Stimulated activated CD4-positive, alpha-beta T cell treated with anti-CD3 and anti-CD28 coated beads, Interleukin-4, amount 100 ng/mL, for 24 hours (primary cell): Measurements from ENCODE around the gene GTF3C5.

Experiments
- DNase-seq: peaks from one replicate; pipeline ENCODE4 v3.0.0-alpha.2; 2020

The GTF3C5 gene

GRCh38 chr9:133031496-133031911 is 707 bp downstream of the GTF3C5 start:
- peak; percentile 18 for DNase-seq

- no peak for DNase-seq
These were observed 1.4 kb downstream of the GTF3C5 start for GRCh38 chr9:133032171-133032570.

- no peak for DNase-seq
These were observed 4.9 kb downstream of the GTF3C5 start for GRCh38 chr9:133035669-133036068.

GRCh38 chr9:133037775-133038515 is 7.1 kb downstream of the GTF3C5 start:
- no peak for DNase-seq

GRCh38 chr9:133040892-133041479 is 10.2 kb downstream of the GTF3C5 start:
- peak; percentile 53 for DNase-seq

GRCh38 chr9:133041958-133042357 is 11.2 kb downstream of the GTF3C5 start:
- DNase-seq, result no peak

GRCh38 chr9:133042676-133043075 is 11.9 kb downstream of the GTF3C5 start:
- DNase-seq, result no peak

- DNase-seq, result no peak
These were observed 12.7 kb downstream of the GTF3C5 start for GRCh38 chr9:133043449-133044035.

- no peak for DNase-seq
These were observed 13.3 kb downstream of the GTF3C5 start for GRCh38 chr9:133044125-133044524.

- no peak for DNase-seq
These were observed 13.9 kb downstream of the GTF3C5 start for GRCh38 chr9:133044661-133045060.

GRCh38 chr9:133045132-133045531 is 14.3 kb downstream of the GTF3C5 start:
- DNase-seq, result no peak

GRCh38 chr9:133046196-133046899 is 15.6 kb downstream of the GTF3C5 start:
- no peak for DNase-seq

GRCh38 chr9:133046900-133047295 is 16.1 kb downstream of the GTF3C5 start:
- DNase-seq, result no peak

GRCh38 chr9:133048595-133048994 is 17.8 kb downstream of the GTF3C5 start:
- no peak for DNase-seq

- DNase-seq, result no peak
These were observed 18.2 kb downstream of the GTF3C5 start for GRCh38 chr9:133049043-133049442.

- no peak for DNase-seq
These were observed 19.3 kb downstream of the GTF3C5 start for GRCh38 chr9:133050142-133050541.

- DNase-seq, result no peak
These were observed 20.0 kb downstream of the GTF3C5 start for GRCh38 chr9:133050781-133051180.

GRCh38 chr9:133051281-133051900 is 20.6 kb downstream of the GTF3C5 start:
- no peak for DNase-seq

- DNase-seq, result no peak
These were observed 21.3 kb downstream of the GTF3C5 start for GRCh38 chr9:133051966-133052539.

GRCh38 chr9:133054194-133054890 is 23.5 kb downstream of the GTF3C5 start:
- no peak for DNase-seq

- no peak for DNase-seq
These were observed 24.2 kb downstream of the GTF3C5 start for GRCh38 chr9:133054966-133055365.

GRCh38 chr9:133055788-133056420 is 25.1 kb downstream of the GTF3C5 start:
- no peak for DNase-seq
